Pancreas (tissue), 10 donors: ENCODE data around the gene ITGB7. TPM values are rescaled to one million over a fixed set of nuclear protein-coding genes. Genes with fewer than 3 reads are reported as not detected.

Source experiments
- ATAC-seq, 4 donors: fragments of 200-7000 bp; cut with Tn5 transposase; one replicate each; pipeline versions ENCODE4 v1.8.0 to v1.9.1; 2020; ENCODE audit warnings: mild to moderate bottlenecking in 4 of 4, moderate library complexity in 4 of 4
- DNase-seq, 6 donors: peaks; one replicate each; pipeline ENCODE4 v3.0.0-alpha.2; 2020
- FAIRE-seq: peaks from 2 replicates; lab custom pipeline; 2012; peaks lifted over from hg19 to GRCh38; lab: Jason Lieb, UNC
- H3K27ac ChIP-seq, 4 donors: fragments of 200-600 bp; sonication (generic); 1 replicate in 3 of 4; 2 replicates in 1 of 4; pipeline versions ENCODE4 v1.5.0 to v1.8.0; 2020
- H3K27me3 ChIP-seq, 4 donors: fragments of 200-600 bp; one replicate each; pipeline ENCODE4 v1.8.0; 2021
- H3K36me3 ChIP-seq, 3 donors: fragments of 200-600 bp; sonication (generic) in 1 of 3; one replicate each; pipeline versions ENCODE4 v1.5.0 to v1.8.0; 2020 to 2021
- H3K4me1 ChIP-seq, 3 donors: fragments of 200-600 bp; one replicate each; pipeline ENCODE4 v1.8.0; 2021
- H3K4me3 ChIP-seq, 4 donors: fragments of 200-600 bp; sonication (generic) in 2 of 4; one replicate each; pipeline versions ENCODE4 v1.5.0 to v1.8.0; 2020 to 2021
- H3K9me3 ChIP-seq, 4 donors: fragments of 200-600 bp; one replicate each; pipeline ENCODE4 v1.8.0; 2021
- CTCF ChIP-seq, 4 donors: fragments of 200-600 bp; sonication (generic) in 3 of 4; IDR thresholded peaks; one replicate each; pipeline versions ENCODE4 v1.5.0 to v1.8.0; 2021; ENCODE audit warnings: antibody characterized with exemption in 4 of 4
- WGBS, 2 donors: extraction: QIAGEN DNeasy Blood & Tissue Kit; methylation state at CpG; one replicate each; pipeline ENCODE4 v1.1.7; 2013; 5-methylcytosine and 5-hydroxymethylcytosine counted together
- intact Hi-C, 3 donors: fragments of 100-400 bp; cut with DNase I; formaldehyde crosslinking; loops; one replicate each; pipeline versions ENCODE4 v1.11.1 to v1.14.2; 2022
- polyA plus RNA-seq, 2 donors: library from polyadenylated mRNA; stranded (reverse); fragments of 200-250 nt; gene quantifications; one replicate each; pipeline ENCODE4 v1.2.3, GENCODE V29; 2013
- total RNA-seq, 6 donors: library from RNA; stranded (reverse); fragmentation: NEBNext Ultra II Directional in 4 of 6; extraction: Animal tissue kit (Norgen Biotek cat#: 25700) in 4 of 6; gene quantifications; one replicate each; pipeline versions ENCODE4 v1.2.1 to v1.2.4, GENCODE V29; 2021 to 2023
- donor health status: healthy with polysubstance abuse.
- donor health status: DM: no; HTN: no; CAD: no; lungs with moderate emphysema.
- donor health status: DM: no; HTN: no; CAD: no.
- donor health status: control.
- donor health status: control.
- donor health status: Bipolar disorder and iron deficiency.
- donor health status: DM: yes; HTN: yes; CAD: no.
- donor health status: DM: no; HTN: no; CAD: no.
- donor health status: DM: no; HTN: no; CAD: no.
- donor health status: DM: yes; HTN: yes; CAD: no.

ITGB7 gene
- total and polyA plus RNA-seq, 8 donors = 1.1 to 1.8 (median 1.6) TPM

DNA sequence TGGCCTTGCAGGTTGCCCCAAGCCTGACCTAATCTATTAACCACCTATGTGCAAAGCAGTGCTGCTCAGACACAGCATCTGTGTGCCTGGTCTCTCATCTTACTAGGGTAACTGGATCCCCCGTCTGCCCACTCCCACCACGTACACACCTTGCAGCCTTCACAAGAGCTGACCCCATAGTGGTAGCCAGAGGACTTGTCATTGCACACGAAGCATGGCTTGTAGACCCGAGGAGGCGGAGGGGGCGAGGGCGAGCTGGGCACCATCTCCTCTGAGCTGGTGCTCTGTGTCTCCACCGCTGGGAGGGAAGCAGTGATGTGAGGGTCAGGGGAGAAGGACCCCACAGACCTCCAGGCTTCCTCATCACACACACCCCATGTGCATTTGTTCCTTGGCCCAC lies 8.4 kb upstream of the ITGB7 start:
- H3K36me3 ChIP-seq = peaks cover 0 to 17% (median 0%) of the 10 kb centered on the region in 3 donors
- no peak for DNase-seq

GRCh38 chr12:53214687-53215455 lies 7.8 kb upstream of the ITGB7 start:
- no peak overlapping the region for H3K4me3 ChIP-seq
- no peak for TF ChIP-seq CTCF (IDR thresholded peaks at IDR 0.05)
- no peaks in the 10 kb centered on the region for H3K9me3 ChIP-seq
- intact Hi-C loops = loop anchor here (2.0 to 10.0 kb wide), 4 partner anchors 37 to 76 kb away; a partner anchor contains a TSS
- H3K4me1 ChIP-seq = peaks cover 0 to 13% (median 5%) of the 10 kb centered on the region in 3 donors
- 73 to 75% methylated on average over 12 of the region's 12 CpGs for WGBS, 2 donors
- FAIRE-seq (no peak), ATAC-seq (no peak), DNase-seq (no peak)
- peaks cover 0 to 17% (median 0%) of the 10 kb centered on the region in 3 donors for H3K36me3 ChIP-seq
- no peaks in the 10 kb centered on the region for H3K27me3 ChIP-seq
- no peak overlapping the region for H3K27ac ChIP-seq

More for the DNA sequence above, 8.4 kb upstream of the ITGB7 start:
- FAIRE-seq (no peak), ATAC-seq (no peak)
- no peaks in the 10 kb centered on the region for H3K27me3 ChIP-seq
- intact Hi-C loops = loop anchor here (2.0 to 10.0 kb wide), 3 partner anchors 37 to 75 kb away; a partner anchor contains a TSS
- 80 to 85% methylated on average over 8 of the region's 8 CpGs for WGBS, 2 donors
- H3K4me3 ChIP-seq = no peak overlapping the region
- TF ChIP-seq CTCF (IDR thresholded peaks at IDR 0.05) = no peak
- no peak overlapping the region for H3K27ac ChIP-seq
- no peaks in the 10 kb centered on the region for H3K9me3 ChIP-seq
- peaks cover 0 to 13% (median 5%) of the 10 kb centered on the region in 3 donors for H3K4me1 ChIP-seq

- peaks cover 0 to 13% (median under 1%) of the 10 kb centered on the region in 3 donors for H3K4me1 ChIP-seq
- TF ChIP-seq CTCF (IDR thresholded peaks at IDR 0.05) = no peak
- FAIRE-seq (no peak), ATAC-seq (no peak), DNase-seq (no peak)
- H3K27ac ChIP-seq = no peak overlapping the region
- H3K27me3 ChIP-seq = no peaks in the 10 kb centered on the region
- peaks cover 0 to 17% (median 0%) of the 10 kb centered on the region in 3 donors for H3K36me3 ChIP-seq
- no peak overlapping the region for H3K4me3 ChIP-seq
- intact Hi-C loops = loop anchor here (2.0 to 10.0 kb wide), 3 partner anchors 71 to 77 kb away; no protein-coding TSS in a partner anchor
- H3K9me3 ChIP-seq = no peaks in the 10 kb centered on the region
- 75 to 83% methylated on average over 5 of the region's 5 CpGs for WGBS, 2 donors
Measured at GRCh38 chr12:53214221-53214620, 7.2 kb upstream of the ITGB7 start.

- Histone ChIP-seq H3K4me1 (peaks cover 0 to 13% (median 0%) of the 10 kb centered on the region in 3 donors), H3K27ac (no peak overlapping the region), H3K4me3 (no peak overlapping the region), H3K9me3 (no peaks in the 10 kb centered on the region), H3K27me3 (no peaks in the 10 kb centered on the region), H3K36me3 (peaks cover 0 to 17% (median 0%) of the 10 kb centered on the region in 3 donors)
- FAIRE-seq (no peak), DNase-seq (peak; percentile 67 to 94 (median 85)), ATAC-seq (peak; percentile 84 to 91 (median 88))
- intact Hi-C loops = loop anchor here in 2 of 3 donors (5.0 to 10.0 kb wide), 2 partner anchors 71 to 74 kb away; no protein-coding TSS in a partner anchor
- peak; percentile 76 to 91 (median 82) for TF ChIP-seq CTCF (IDR thresholded peaks at IDR 0.05)
- WGBS, 2 donors = 11 to 13% methylated on average over 14 of the region's 14 CpGs
Measured at GRCh38 chr12:53213348-53213747, 6.3 kb upstream of the ITGB7 start.
